ENCODE data around the gene GSK3A. TPM values are rescaled to one million over a fixed set of nuclear protein-coding genes. Genes with fewer than 3 reads are reported as not detected.

GSK3A gene
- total RNA-seq, 1 donor from 2014 or later, result 39.8 TPM

GRCh38 chr19:42253245-42254088, 11.1 kb upstream of the GSK3A start:
- no peak for TF ChIP-seq CTCF (IDR thresholded peaks at IDR 0.05)
- Histone ChIP-seq H3K27ac (peak overlapping the region; percentile 98), H3K9me3 (no peaks in the 10 kb centered on the region), H3K36me3 (peaks cover 18% of the 10 kb centered on the region), H3K4me3 (peak overlapping the region; percentile 97), H3K4me1 (peaks cover 54% of the 10 kb centered on the region), H3K27me3 (ENCODE audit: low read depth) (no peaks in the 10 kb centered on the region)
- intact Hi-C loops (cut with DNase I), result no loop called here
- DNase-seq (peak; percentile 77), ATAC-seq (peak; percentile 27 to 41)

- intact Hi-C loops (cut with DNase I), result no loop called here
- DNase-seq (no peak), ATAC-seq (peak in 1 of 2 donors; percentile 24)
- no peak for TF ChIP-seq CTCF (IDR thresholded peaks at IDR 0.05)
- Histone ChIP-seq H3K27ac (peak overlapping the region; percentile 98), H3K27me3 (ENCODE audit: low read depth) (no peaks in the 10 kb centered on the region), H3K4me3 (peak overlapping the region; percentile 97), H3K4me1 (peaks cover 54% of the 10 kb centered on the region), H3K36me3 (peaks cover 22% of the 10 kb centered on the region), H3K9me3 (no peaks in the 10 kb centered on the region)
Measured at GRCh38 chr19:42252365-42253244, 10.2 kb upstream of the GSK3A start.

GRCh38 chr19:42251572-42252358, 9.4 kb upstream of the GSK3A start:
- Histone ChIP-seq H3K4me1 (peaks cover 53% of the 10 kb centered on the region), H3K4me3 (peak overlapping the region; percentile 97)

GRCh38 chr19:42250666-42251531, 8.5 kb upstream of the GSK3A start:
- ATAC-seq, result no peak
- peak overlapping the region; percentile 69 for H3K27ac ChIP-seq
- peak overlapping the region; percentile 21 for H3K4me3 ChIP-seq
- peak; percentile 50 for DNase-seq
- no peak for TF ChIP-seq CTCF (IDR thresholded peaks at IDR 0.05)
- H3K9me3 ChIP-seq, result no peaks in the 10 kb centered on the region
- peaks cover 55% of the 10 kb centered on the region for H3K4me1 ChIP-seq
- intact Hi-C loops (cut with DNase I), result no loop called here
- H3K36me3 ChIP-seq, result peaks cover 27% of the 10 kb centered on the region
- H3K27me3 ChIP-seq (ENCODE audit: low read depth), result no peaks in the 10 kb centered on the region

More at GRCh38 chr19:42251572-42252358, 9.4 kb upstream of the GSK3A start:
- Histone ChIP-seq H3K36me3 (peaks cover 25% of the 10 kb centered on the region), H3K9me3 (no peaks in the 10 kb centered on the region), H3K27ac (peak overlapping the region; percentile 98), H3K27me3 (ENCODE audit: low read depth) (no peaks in the 10 kb centered on the region)
- intact Hi-C loops (cut with DNase I), result no loop called here
- no peak for TF ChIP-seq CTCF (IDR thresholded peaks at IDR 0.05)
- DNase-seq, result no peak
- no peak for ATAC-seq

Data from lower lobe of right lung (tissue), 2 donors.